A549 (cell line): Measurements from ENCODE around the gene MBLAC1. TPM values are rescaled to one million over a fixed set of nuclear protein-coding genes. Genes with fewer than 3 reads are reported as not detected.

Source experiments
- ATAC-seq, 2 experiments: fragments of 200-7000 bp in 1 of 2; fragments of >200 bp in 1 of 2; cut with Nextera tagmentation in 1 of 2; cut with Tn5 transposase in 1 of 2; 3 replicates each; pipeline versions ENCODE4 v1.8.0 to v1.9.1; 2018 to 2020; ENCODE audit warnings: mild to moderate bottlenecking in 1 of 2, moderate library complexity in 1 of 2
- CTCF ChIA-PET: fragments of 300-600 bp; sonication (Branson Sonifier 250); formaldehyde crosslinking; extraction: SDS; loops from one replicate; lab custom pipeline; 2021; ENCODE audit warnings: antibody characterized with exemption, inconsistent platforms; lab: Yijun Ruan, JAX
- POLR2A ChIA-PET: fragments of 350-600 bp; formaldehyde crosslinking; extraction: SDS; loops from one replicate; lab custom pipeline; 2021; ENCODE audit warnings: antibody characterized with exemption, inconsistent platforms; lab: Yijun Ruan, JAX
- DNase-seq, 2 experiments: peaks; one replicate each; pipeline versions ENCODE4 v3.0.0 to v3.0.0-alpha.2; 2011 to 2016; ENCODE audit warnings: low read depth in 1 of 2, low spot score in 1 of 2
- FAIRE-seq: peaks from 2 replicates; lab custom pipeline; 2011; peaks lifted over from hg19 to GRCh38; lab: Jason Lieb, UNC
- H3K27ac ChIP-seq, 2 experiments: fragments of >200 bp; sonication (Bioruptor Twin); formaldehyde crosslinking; 3 replicates each; pipeline ENCODE4 v1.5.1; 2016 to 2017
- H3K4me1 ChIP-seq: fragments of >200 bp; sonication (Bioruptor Twin); formaldehyde crosslinking; 3 replicates; pipeline ENCODE4 v1.6.1; 2016
- H3K4me2 ChIP-seq: fragments of >200 bp; sonication (Bioruptor Twin); formaldehyde crosslinking; 3 replicates; pipeline ENCODE4 v1.6.1; 2016
- H3K4me3 ChIP-seq: fragments of >200 bp; sonication (Bioruptor Twin); formaldehyde crosslinking; 3 replicates; pipeline ENCODE4 v1.5.1; 2016
- H3K9me3 ChIP-seq: fragments of >200 bp; sonication (Bioruptor Twin); formaldehyde crosslinking; 3 replicates; pipeline ENCODE4 v1.6.1; 2016
- ATOH8 ChIP-seq: fragments of 250-450 bp; sonication (Bioruptor Pico); IDR thresholded peaks from 2 replicates; pipeline ENCODE4 v1.5.0; 2020; ENCODE audit warnings: low read depth, mild to moderate bottlenecking, moderate library complexity
- BHLHE40 ChIP-seq: IDR thresholded peaks from 2 replicates; pipeline ENCODE4 v1.6.1; 2012; ENCODE audit warnings: low read depth, low read length, inconsistent platforms
- CBX2 ChIP-seq: fragments of 200-600 bp; sonication (generic); IDR thresholded peaks from 2 replicates; pipeline ENCODE4 v1.6.1; 2016; ENCODE audit warnings: low read depth, mild to moderate bottlenecking, borderline replicate concordance
- CHD2 ChIP-seq: fragments of 150-350 bp; IDR thresholded peaks from 2 replicates; pipeline ENCODE4 v1.6.1; 2014; ENCODE audit warnings: low read length; ENCODE audit not compliant: partially characterized antibody
- EHF ChIP-seq: fragments of 250-450 bp; sonication (Bioruptor Pico); IDR thresholded peaks from 2 replicates; pipeline ENCODE4 v1.5.0; 2020; ENCODE audit warnings: mild to moderate bottlenecking
- EP300 ChIP-seq, 2 experiments: fragments of >200 bp; sonication (Bioruptor Twin); formaldehyde crosslinking; IDR thresholded peaks; 2 replicates in 1 of 2; 3 replicates in 1 of 2; pipeline ENCODE4 v1.6.1; 2016 to 2017
- FOSB ChIP-seq: fragments of 250-450 bp; sonication (Bioruptor Pico); IDR thresholded peaks from 2 replicates; pipeline ENCODE4 v1.5.0; 2020; ENCODE audit warnings: mild to moderate bottlenecking, moderate library complexity
- FOXS1 ChIP-seq: fragments of 250-450 bp; sonication (Bioruptor Pico); IDR thresholded peaks from 2 replicates; pipeline ENCODE4 v1.5.0; 2020; ENCODE audit warnings: mild to moderate bottlenecking, moderate library complexity
- HEYL ChIP-seq: fragments of 250-450 bp; sonication (Bioruptor Pico); IDR thresholded peaks from 2 replicates; pipeline ENCODE4 v1.8.0; 2021; ENCODE audit warnings: mild to moderate bottlenecking, moderate library complexity
- HMGXB4 ChIP-seq: fragments of 250-450 bp; sonication (Bioruptor Pico); IDR thresholded peaks from 2 replicates; pipeline ENCODE4 v1.5.0; 2021; ENCODE audit warnings: mild to moderate bottlenecking, moderate library complexity, borderline replicate concordance
- HOXB13 ChIP-seq: fragments of 250-450 bp; sonication (Bioruptor Pico); IDR thresholded peaks from 2 replicates; pipeline ENCODE4 v1.5.0; 2020; ENCODE audit warnings: low read depth, mild to moderate bottlenecking, moderate library complexity
- HOXB5 ChIP-seq: fragments of 250-450 bp; sonication (Bioruptor Pico); IDR thresholded peaks from 2 replicates; pipeline ENCODE4 v1.5.0; 2020; ENCODE audit warnings: mild to moderate bottlenecking, moderate library complexity
- JUN ChIP-seq, 2 experiments: fragments of >200 bp; sonication (Bioruptor Twin); formaldehyde crosslinking; IDR thresholded peaks; 2 replicates in 1 of 2; 3 replicates in 1 of 2; pipeline ENCODE4 v1.6.1; 2016 to 2017
- KDM1A ChIP-seq: fragments of 200-600 bp; sonication (generic); IDR thresholded peaks from 2 replicates; pipeline ENCODE4 v1.6.1; 2016; ENCODE audit warnings: low read depth, mild to moderate bottlenecking
- MAZ ChIP-seq: fragments of 150-350 bp; IDR thresholded peaks from 2 replicates; pipeline ENCODE4 v1.6.1; 2014; ENCODE audit warnings: antibody characterized with exemption, low read depth, low read length, borderline replicate concordance
- MYC ChIP-seq: IDR thresholded peaks from 2 replicates; pipeline ENCODE4 v1.6.1; 2012; ENCODE audit warnings: mild to moderate bottlenecking, inconsistent platforms, low read length, improper control_type of control experiment, borderline replicate concordance
- RARB ChIP-seq: fragments of 250-450 bp; sonication (Bioruptor Pico); IDR thresholded peaks from 2 replicates; pipeline ENCODE4 v1.8.0; 2021; ENCODE audit warnings: mild to moderate bottlenecking, moderate library complexity
- REST ChIP-seq: fragments of 200-600 bp; sonication (generic); IDR thresholded peaks from 2 replicates; pipeline ENCODE4 v1.6.1; 2016; ENCODE audit warnings: antibody characterized with exemption, mild to moderate bottlenecking, moderate library complexity
- RFX5 ChIP-seq: fragments of 450-650 bp; IDR thresholded peaks from 2 replicates; pipeline ENCODE4 v1.7.1; 2014; ENCODE audit warnings: antibody characterized with exemption, mild to moderate bottlenecking, moderate library complexity
- SMC3 ChIP-seq: fragments of >200 bp; sonication (Bioruptor Twin); formaldehyde crosslinking; IDR thresholded peaks from 3 replicates; pipeline ENCODE4 v1.6.1; 2018; ENCODE audit warnings: inconsistent platforms
- TFCP2L1 ChIP-seq: fragments of 250-450 bp; sonication (Bioruptor Pico); IDR thresholded peaks from 2 replicates; pipeline ENCODE4 v1.5.0; 2021; ENCODE audit warnings: mild to moderate bottlenecking
- ZC3H11A ChIP-seq: fragments of 450-650 bp; IDR thresholded peaks from 2 replicates; pipeline ENCODE4 v1.6.1; 2014; ENCODE audit warnings: antibody characterized with exemption, mild to moderate bottlenecking
- WGBS: methylation state at CpG from one replicate; pipeline ENCODE4 v1.1.6; 2017; ENCODE audit errors: missing lambda C conversion rate; 5-methylcytosine and 5-hydroxymethylcytosine counted together
- polyA plus RNA-seq, 4 experiments: library from polyadenylated mRNA; depleted of rRNA in 3 of 4; stranded (reverse); fragments of >200 nt; fragmentation: RNase III in 1 of 4; extraction: RNeasy Plus Mini Kit Qiagen cat#74134 plus additional on column Dnase treatment in 1 of 4; gene quantifications; 2 replicates in 3 of 4; 3 replicates in 1 of 4; pipeline ENCODE4 v1.2.3, GENCODE V29; 2011 to 2017
- TF ChIP-seq, protein P1 (sequence below): IDR thresholded peaks from 2 replicates; pipeline ENCODE4 v1.6.1; 2012
- TF ChIP-seq, protein P2 (sequence below): IDR thresholded peaks from 2 replicates; pipeline ENCODE4 v1.6.1; 2012

MBLAC1 gene
- polyA plus RNA-seq, 2 of the 4 experiments (the other 2 are of a cell fraction) = 0.63 to 2.6 TPM

GRCh38 chr7:100105534-100105933, 21.2 kb upstream of the MBLAC1 start:
- 95% methylated on average over 4 of the region's 4 CpGs for WGBS
- Histone ChIP-seq H3K27ac (no peak overlapping the region), H3K9me3 (no peaks in the 10 kb centered on the region), H3K4me1 (peaks cover 8% of the 10 kb centered on the region), H3K4me2 (no peak overlapping the region), H3K4me3 (no peak overlapping the region)
- ChIA-PET CTCF (interaction anchor here (0.5 to 2.6 kb wide), 5 partner anchors 9 to 371 kb away, joined by 3 to 11 read pairs (median 7); no protein-coding TSS in a partner anchor), POLR2A (no interaction called here)
- no peak for DNase-seq
- TF ChIP-seq, protein P1, sequence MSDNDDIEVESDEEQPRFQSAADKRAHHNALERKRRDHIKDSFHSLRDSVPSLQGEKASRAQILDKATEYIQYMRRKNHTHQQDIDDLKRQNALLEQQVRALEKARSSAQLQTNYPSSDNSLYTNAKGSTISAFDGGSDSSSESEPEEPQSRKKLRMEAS = no peak
- TF ChIP-seq HOXB5 (no peak), RARB (CRISPR knock-in tag) (no peak), FOXS1 (no peak), BHLHE40 (no peak), CHD2 (no peak), TFCP2L1 (CRISPR knock-in tag) (no peak), EHF (CRISPR knock-in tag) (no peak), MAZ (no peak), KDM1A (no peak), JUN (IDR thresholded peaks at IDR 0.05) (no peak), FOSB (CRISPR knock-in tag) (no peak), ATOH8 (CRISPR knock-in tag) (no peak), CBX2 (no peak), HEYL (CRISPR knock-in tag) (no peak), ZC3H11A (no peak), RFX5 (no peak), MYC (no peak)
- TF ChIP-seq, protein P2, sequence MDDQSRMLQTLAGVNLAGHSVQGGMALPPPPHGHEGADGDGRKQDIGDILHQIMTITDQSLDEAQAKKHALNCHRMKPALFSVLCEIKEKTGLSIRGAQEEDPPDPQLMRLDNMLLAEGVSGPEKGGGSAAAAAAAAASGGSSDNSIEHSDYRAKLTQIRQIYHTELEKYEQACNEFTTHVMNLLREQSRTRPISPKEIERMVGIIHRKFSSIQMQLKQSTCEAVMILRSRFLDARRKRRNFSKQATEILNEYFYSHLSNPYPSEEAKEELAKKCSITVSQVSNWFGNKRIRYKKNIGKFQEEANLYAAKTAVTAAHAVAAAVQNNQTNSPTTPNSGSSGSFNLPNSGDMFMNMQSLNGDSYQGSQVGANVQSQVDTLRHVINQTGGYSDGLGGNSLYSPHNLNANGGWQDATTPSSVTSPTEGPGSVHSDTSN = no peak
- no peak for FAIRE-seq
- ATAC-seq = no peak

DNA sequence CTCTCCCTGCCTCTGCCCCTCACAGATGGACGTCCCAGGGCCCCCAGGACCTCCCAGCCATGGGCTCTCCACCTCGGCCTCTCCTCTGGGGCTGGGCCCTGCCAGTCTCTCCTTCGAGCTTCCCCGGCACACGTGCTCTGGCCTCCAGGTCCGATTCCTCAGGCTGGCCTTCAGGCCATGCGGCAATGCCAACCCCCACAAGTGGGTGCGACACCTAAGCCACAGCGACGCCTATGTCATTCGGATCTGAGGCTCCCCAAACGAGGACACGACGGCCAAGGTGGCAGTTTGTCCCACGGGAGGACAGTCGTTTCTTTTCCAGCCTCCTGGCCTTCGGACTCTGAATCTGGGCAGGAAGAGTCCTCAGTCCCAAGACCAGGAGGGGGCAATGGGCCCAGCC, 20.1 kb upstream of the MBLAC1 start:
- DNase-seq = no peak
- CTCF ChIA-PET = interaction anchor here (1.1 kb wide), 1 partner anchor 370 kb away, joined by 3 read pairs; no protein-coding TSS in a partner anchor
- Histone ChIP-seq H3K4me1 (peaks cover 8% of the 10 kb centered on the region), H3K9me3 (no peaks in the 10 kb centered on the region)
- TF ChIP-seq REST = no peak
- no peak for TF ChIP-seq CBX2
- no peak for TF ChIP-seq ZC3H11A
- TF ChIP-seq EP300 (IDR thresholded peaks at IDR 0.05) = no peak
- no peak for TF ChIP-seq HOXB13 (CRISPR knock-in tag)
- no peak for TF ChIP-seq SMC3
- TF ChIP-seq MYC = no peak
- no peak for TF ChIP-seq HMGXB4
- no peak for TF ChIP-seq MAZ
- TF ChIP-seq, all 56 proteins: peak for 0
- H3K27ac ChIP-seq = no peak overlapping the region
- POLR2A ChIA-PET = interaction anchor here (0.8 kb wide), 1 partner anchor 42 kb away, joined by 3 read pairs; the partner anchor contains the start of gene LAMTOR4
- no peak for ATAC-seq
- 89% methylated on average over 17 of the region's 17 CpGs for WGBS
- H3K4me2 ChIP-seq = no peak overlapping the region
- no peak overlapping the region for H3K4me3 ChIP-seq
- no peak for FAIRE-seq
